CD14-positive monocyte (primary cell): ENCODE measurements around the gene SLC25A26. TPM values are rescaled to one million over a fixed set of nuclear protein-coding genes. Genes with fewer than 3 reads are reported as not detected.

Source experiments
- DNase-seq, 3 donors: peaks; one replicate each; pipeline ENCODE4 v3.0.0-alpha.2; 2011 to 2022
- H2AFZ ChIP-seq: 2 replicates; pipeline ENCODE4 v1.6.0; 2012; ENCODE audit warnings: mild to moderate bottlenecking, low read depth, low read length, inconsistent platforms; ENCODE audit not compliant: insufficient read depth, poor library complexity, severe bottlenecking
- H3K27ac ChIP-seq, 2 donors: 1 replicate in 1 of 2; 2 replicates in 1 of 2; pipeline ENCODE4 v1.5.1; 2012 to 2013; ENCODE audit warnings: low read length in 2 of 2, control low read depth in 1 of 2, inconsistent platforms in 1 of 2, low read depth in 1 of 2, mild to moderate bottlenecking in 1 of 2
- H3K27me3 ChIP-seq, 2 donors: one replicate each; pipeline versions ENCODE4 v1.6.0 to v1.6.1; 2011 to 2013; ENCODE audit warnings: low read length in 2 of 2; ENCODE audit not compliant: control insufficient read depth in 2 of 2, insufficient read depth in 2 of 2
- H3K36me3 ChIP-seq, 2 donors: replicated peaks in 1 of 2; 1 replicate in 1 of 2; 2 replicates in 1 of 2; pipeline versions ENCODE4 v1.5.1 to v1.6.1; 2012 to 2013; ENCODE audit warnings: low read length in 2 of 2, control low read depth in 1 of 2, inconsistent platforms in 1 of 2, mild to moderate bottlenecking in 1 of 2; ENCODE audit not compliant: insufficient read depth in 2 of 2, control insufficient read depth in 1 of 2
- H3K4me1 ChIP-seq, 2 donors: 1 replicate in 1 of 2; 2 replicates in 1 of 2; pipeline versions ENCODE4 v1.5.1 to v1.6.1; 2012 to 2013; ENCODE audit warnings: low read length in 2 of 2, control low read depth in 1 of 2, inconsistent platforms in 1 of 2, mild to moderate bottlenecking in 1 of 2, moderate library complexity in 1 of 2; ENCODE audit not compliant: insufficient read depth in 2 of 2, control insufficient read depth in 1 of 2
- H3K4me2 ChIP-seq: replicated peaks from 2 replicates; pipeline ENCODE3; 2012; ENCODE audit warnings: low read length, moderate library complexity, mild to moderate bottlenecking; ENCODE audit not compliant: poor library complexity, severe bottlenecking; ENCODE audit errors: extremely low read depth
- H3K4me3 ChIP-seq, 3 experiments: fragments of 200-600 bp in 1 of 3; sonication (generic) in 1 of 3; replicated peaks in 1 of 3; 1 replicate in 2 of 3; 2 replicates in 1 of 3; pipeline ENCODE4 v1.5.1; 2011 to 2013; ENCODE audit warnings: low read length in 3 of 3, mild to moderate bottlenecking in 3 of 3, control low read depth in 2 of 3, low read depth in 2 of 3, inconsistent platforms in 1 of 3, moderate library complexity in 1 of 3
- H3K79me2 ChIP-seq: 2 replicates; pipeline ENCODE4 v1.6.0; 2012; ENCODE audit warnings: mild to moderate bottlenecking, control low read depth, inconsistent platforms, low read length, moderate library complexity; ENCODE audit not compliant: insufficient read depth
- H3K9ac ChIP-seq: 2 replicates; pipeline ENCODE4 v1.6.0; 2017; ENCODE audit warnings: low read length, mild to moderate bottlenecking; ENCODE audit not compliant: insufficient read depth, poor library complexity, severe bottlenecking
- H3K9me3 ChIP-seq, 2 donors: replicated peaks in 1 of 2; 1 replicate in 1 of 2; 2 replicates in 1 of 2; pipeline versions ENCODE4 v1.5.1 to v1.6.1; 2012 to 2013; ENCODE audit warnings: low read length in 2 of 2, control low read depth in 1 of 2; ENCODE audit not compliant: control insufficient read depth in 1 of 2, insufficient read depth in 1 of 2
- H4K20me1 ChIP-seq: 2 replicates; pipeline ENCODE4 v1.6.0; 2012; ENCODE audit warnings: mild to moderate bottlenecking, low read length, control low read depth, moderate library complexity; ENCODE audit not compliant: insufficient read depth
- H3K27ac Mint-ChIP-seq, 7 donors: one replicate each; pipeline ENCODE4 v1.8.0; 2020; ENCODE audit warnings: mild to moderate bottlenecking in 7 of 7, mixed read lengths in 7 of 7, moderate library complexity in 6 of 7, inconsistent platforms in 2 of 7
- H3K27me3 Mint-ChIP-seq, 3 donors: one replicate each; pipeline ENCODE4 v1.8.0; 2021 to 2022; ENCODE audit warnings: low read depth in 3 of 3, mild to moderate bottlenecking in 3 of 3, mixed read lengths in 3 of 3, moderate library complexity in 3 of 3, inconsistent platforms in 1 of 3
- H3K36me3 Mint-ChIP-seq, 2 donors: one replicate each; pipeline ENCODE4 v1.8.0; 2020; ENCODE audit warnings: mixed read lengths in 2 of 2, inconsistent platforms in 1 of 2, mild to moderate bottlenecking in 1 of 2
- H3K4me1 Mint-ChIP-seq: one replicate; pipeline ENCODE4 v1.8.0; 2020; ENCODE audit warnings: mild to moderate bottlenecking, mixed read lengths
- H3K4me3 Mint-ChIP-seq, 2 donors: one replicate each; pipeline ENCODE4 v1.8.0; 2020; ENCODE audit warnings: mild to moderate bottlenecking in 2 of 2, mixed read lengths in 2 of 2, moderate library complexity in 1 of 2
- H3K9me3 Mint-ChIP-seq, 7 donors: one replicate each; pipeline ENCODE4 v1.8.0; 2020 to 2022; ENCODE audit warnings: mixed read lengths in 7 of 7, mild to moderate bottlenecking in 6 of 7, moderate library complexity in 6 of 7, inconsistent platforms in 2 of 7
- WGBS: methylation state at CpG from one replicate; pipeline ENCODE4 v1.1.5; 2013; ENCODE audit warnings: missing lambda C conversion rate; ENCODE audit not compliant: insufficient coverage; 5-methylcytosine and 5-hydroxymethylcytosine counted together
- intact Hi-C, 2 donors: fragments of 100-400 bp; cut with micrococcal nuclease; formaldehyde crosslinking; loops; one replicate each; pipeline versions ENCODE4 v1.15.0 to v1.15.1; 2023
- polyA plus RNA-seq, 3 donors: library from polyadenylated mRNA; depleted of rRNA in 1 of 3; unstranded in 2 of 3; stranded (reverse) in 1 of 3; fragments of 300-500 nt in 2 of 3; fragments of >200 nt in 1 of 3; fragmentation: Illumina TruSeq in 2 of 3; gene quantifications; 1 replicate in 2 of 3; 2 replicates in 1 of 3; pipeline ENCODE4 v1.2.3, GENCODE V29; 2012 to 2021
- TF ChIP-seq, protein P1 (sequence below): fragments of 200-600 bp; IDR thresholded peaks from one replicate; pipeline ENCODE4 v1.8.0; 2022; ENCODE audit warnings: antibody characterized with exemption, mild to moderate bottlenecking

Gene SLC25A26
- polyA plus RNA-seq, 3 donors: 11.6 to 23.0 (median 14.4) TPM

DNA sequence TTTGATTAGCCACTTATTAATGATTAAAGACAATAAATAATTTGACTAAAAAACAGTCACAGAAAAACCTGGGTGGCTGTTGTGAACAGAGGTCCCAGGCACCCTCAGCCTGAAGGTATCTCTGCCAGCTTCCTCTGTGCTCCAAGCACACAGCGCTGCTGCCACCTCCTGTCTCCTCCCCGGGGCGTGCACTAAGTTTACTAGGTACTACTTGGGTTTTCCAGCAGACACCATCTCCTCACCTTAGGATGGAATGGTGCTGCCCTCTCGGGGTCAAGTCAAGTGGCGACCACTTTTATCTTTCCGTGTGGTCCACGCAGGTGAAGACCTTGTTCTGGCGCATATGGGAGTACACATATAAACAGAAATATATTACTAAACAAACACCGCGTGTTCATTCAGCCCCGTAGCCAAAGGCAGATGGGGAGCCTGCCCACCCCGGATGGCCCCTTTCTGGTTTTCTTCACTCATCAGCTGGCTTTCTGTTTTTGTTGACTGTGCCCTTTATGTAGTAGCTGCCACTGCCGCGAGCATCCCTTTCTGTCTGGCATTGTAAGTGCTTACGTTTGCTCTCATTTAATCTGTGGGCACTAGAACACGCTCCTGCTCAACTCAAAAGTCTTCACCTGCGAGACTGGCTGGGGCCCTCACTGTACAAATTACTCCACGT lies 152.0 kb downstream of the SLC25A26 start:
- Mint-ChIP-seq H3K4me3 (no peak overlapping the region), H3K27me3 (peaks cover 0 to 3% (median 0%) of the 10 kb centered on the region in 3 donors), H3K36me3 (peaks cover 12 to 32% of the 10 kb centered on the region in 2 donors), H3K4me1 (no peaks in the 10 kb centered on the region), H3K9me3 (no peaks in the 10 kb centered on the region), H3K27ac (no peak overlapping the region)
- Histone ChIP-seq H3K27me3 (no peaks in the 10 kb centered on the region), H3K36me3 (peaks cover 2 to 11% of the 10 kb centered on the region in 2 donors), H3K27ac (no peak overlapping the region), H3K9me3 (no peaks in the 10 kb centered on the region), H3K9ac (no peak overlapping the region), H3K79me2 (no peaks in the 10 kb centered on the region), H2AFZ (no peak overlapping the region), H3K4me3 (no peak overlapping the region), H4K20me1 (no peaks in the 10 kb centered on the region), H3K4me2 (no peak overlapping the region), H3K4me1 (no peaks in the 10 kb centered on the region)
- TF ChIP-seq, protein P1, sequence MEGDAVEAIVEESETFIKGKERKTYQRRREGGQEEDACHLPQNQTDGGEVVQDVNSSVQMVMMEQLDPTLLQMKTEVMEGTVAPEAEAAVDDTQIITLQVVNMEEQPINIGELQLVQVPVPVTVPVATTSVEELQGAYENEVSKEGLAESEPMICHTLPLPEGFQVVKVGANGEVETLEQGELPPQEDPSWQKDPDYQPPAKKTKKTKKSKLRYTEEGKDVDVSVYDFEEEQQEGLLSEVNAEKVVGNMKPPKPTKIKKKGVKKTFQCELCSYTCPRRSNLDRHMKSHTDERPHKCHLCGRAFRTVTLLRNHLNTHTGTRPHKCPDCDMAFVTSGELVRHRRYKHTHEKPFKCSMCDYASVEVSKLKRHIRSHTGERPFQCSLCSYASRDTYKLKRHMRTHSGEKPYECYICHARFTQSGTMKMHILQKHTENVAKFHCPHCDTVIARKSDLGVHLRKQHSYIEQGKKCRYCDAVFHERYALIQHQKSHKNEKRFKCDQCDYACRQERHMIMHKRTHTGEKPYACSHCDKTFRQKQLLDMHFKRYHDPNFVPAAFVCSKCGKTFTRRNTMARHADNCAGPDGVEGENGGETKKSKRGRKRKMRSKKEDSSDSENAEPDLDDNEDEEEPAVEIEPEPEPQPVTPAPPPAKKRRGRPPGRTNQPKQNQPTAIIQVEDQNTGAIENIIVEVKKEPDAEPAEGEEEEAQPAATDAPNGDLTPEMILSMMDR: no peak
- DNase-seq: no peak
- intact Hi-C loops: no loop called here
- 96% methylated on average over 13 of the region's 18 CpGs for WGBS

DNA sequence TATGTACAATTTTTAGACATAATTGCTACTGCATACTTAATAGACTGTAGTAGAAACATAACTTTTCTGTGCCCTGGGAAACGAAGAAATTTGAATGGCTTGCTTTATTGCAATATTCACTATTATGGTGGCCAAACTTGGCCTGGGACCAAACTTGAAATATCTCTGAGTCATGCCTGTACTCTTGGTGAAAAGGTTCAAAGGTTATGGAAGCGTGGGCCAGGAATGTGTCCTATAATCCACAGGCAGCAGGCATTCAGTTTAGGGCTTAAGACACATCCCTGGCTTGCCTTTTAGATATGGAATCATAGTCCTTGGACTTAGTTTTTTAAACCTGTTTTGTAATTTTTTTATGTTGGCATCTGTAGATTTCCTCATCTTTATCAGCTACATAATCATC lies 155.8 kb downstream of the SLC25A26 start:
- Histone ChIP-seq H3K27ac (no peak overlapping the region), H3K27me3 (no peaks in the 10 kb centered on the region), H3K79me2 (no peaks in the 10 kb centered on the region), H3K4me2 (no peak overlapping the region), H2AFZ (no peak overlapping the region), H3K9me3 (no peaks in the 10 kb centered on the region), H3K9ac (no peak overlapping the region), H3K4me3 (no peak overlapping the region), H3K4me1 (no peaks in the 10 kb centered on the region), H3K36me3 (peaks cover 19 to 44% of the 10 kb centered on the region in 2 donors), H4K20me1 (no peaks in the 10 kb centered on the region)
- Mint-ChIP-seq H3K27ac (no peak overlapping the region), H3K9me3 (no peaks in the 10 kb centered on the region), H3K4me3 (no peak overlapping the region), H3K27me3 (no peaks in the 10 kb centered on the region), H3K36me3 (peaks cover 43 to 58% of the 10 kb centered on the region in 2 donors), H3K4me1 (no peaks in the 10 kb centered on the region)
- no peak for DNase-seq
- 90% methylated on average over 2 of the region's 2 CpGs for WGBS
- intact Hi-C loops: no loop called here
- TF ChIP-seq, protein P1: no peak
